ENCODE results near the gene PTPRD.

PTPRD gene

DNA sequence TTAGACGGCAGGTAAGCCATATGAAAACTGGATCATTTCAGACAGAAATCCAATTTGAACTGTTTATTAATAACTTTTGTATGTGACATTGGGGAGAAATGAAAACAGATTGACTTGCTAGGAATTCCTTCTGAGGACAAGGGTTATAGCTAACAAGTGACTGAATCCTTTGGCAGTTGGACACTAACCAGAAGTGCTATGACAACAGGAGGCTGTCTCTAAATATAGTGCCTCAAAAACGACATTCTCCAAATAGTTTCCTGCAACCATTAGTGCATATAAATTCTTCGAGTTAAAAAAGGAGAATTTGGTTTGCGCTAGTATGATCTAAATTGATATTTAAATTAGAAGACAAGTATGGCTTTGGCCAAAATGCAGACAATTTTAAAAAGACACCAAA is 338.6 kb downstream of the PTPRD start:
- ChIA-PET POLR2A (no interaction called here), CTCF (interaction anchor here (1.6 kb wide), 1 partner anchor 18 kb away, joined by 5 read pairs; no protein-coding TSS in a partner anchor)
- TF ChIP-seq, protein P1, sequence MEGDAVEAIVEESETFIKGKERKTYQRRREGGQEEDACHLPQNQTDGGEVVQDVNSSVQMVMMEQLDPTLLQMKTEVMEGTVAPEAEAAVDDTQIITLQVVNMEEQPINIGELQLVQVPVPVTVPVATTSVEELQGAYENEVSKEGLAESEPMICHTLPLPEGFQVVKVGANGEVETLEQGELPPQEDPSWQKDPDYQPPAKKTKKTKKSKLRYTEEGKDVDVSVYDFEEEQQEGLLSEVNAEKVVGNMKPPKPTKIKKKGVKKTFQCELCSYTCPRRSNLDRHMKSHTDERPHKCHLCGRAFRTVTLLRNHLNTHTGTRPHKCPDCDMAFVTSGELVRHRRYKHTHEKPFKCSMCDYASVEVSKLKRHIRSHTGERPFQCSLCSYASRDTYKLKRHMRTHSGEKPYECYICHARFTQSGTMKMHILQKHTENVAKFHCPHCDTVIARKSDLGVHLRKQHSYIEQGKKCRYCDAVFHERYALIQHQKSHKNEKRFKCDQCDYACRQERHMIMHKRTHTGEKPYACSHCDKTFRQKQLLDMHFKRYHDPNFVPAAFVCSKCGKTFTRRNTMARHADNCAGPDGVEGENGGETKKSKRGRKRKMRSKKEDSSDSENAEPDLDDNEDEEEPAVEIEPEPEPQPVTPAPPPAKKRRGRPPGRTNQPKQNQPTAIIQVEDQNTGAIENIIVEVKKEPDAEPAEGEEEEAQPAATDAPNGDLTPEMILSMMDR (IDR thresholded peaks at IDR 0.05; ENCODE audit: control extremely low read depth, extremely low read depth, low read depth, missing control alignments): no peak
- DNase-seq (ENCODE audit: extremely low spot score): no peak

DNA sequence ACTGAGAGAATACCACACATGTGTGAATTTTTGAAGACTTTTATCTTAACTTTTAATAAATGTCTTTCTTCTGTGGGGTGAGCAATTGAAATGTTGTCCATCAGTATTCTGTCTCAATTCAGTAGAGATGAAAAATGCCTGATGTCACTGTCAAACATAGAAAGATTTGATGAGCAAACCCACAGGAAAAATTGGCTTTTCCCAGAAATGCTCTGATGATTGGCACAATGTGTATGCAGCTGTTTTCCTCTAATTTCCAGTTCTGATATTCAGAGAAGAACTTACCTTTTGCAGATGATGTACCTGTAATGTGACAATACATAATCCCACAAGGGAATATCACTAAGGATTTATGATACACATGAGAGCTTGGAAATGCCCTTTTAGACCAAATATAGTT is 340.0 kb downstream of the PTPRD start:
- TF ChIP-seq, protein P1 (IDR thresholded peaks at IDR 0.05; ENCODE audit: control extremely low read depth, extremely low read depth, low read depth, missing control alignments): no peak
- CTCF ChIA-PET: interaction anchor here (1.6 kb wide), 1 partner anchor 17 kb away, joined by 5 read pairs; no protein-coding TSS in a partner anchor
- DNase-seq (ENCODE audit: extremely low spot score): no peak
- POLR2A ChIA-PET: no interaction called here

DNA sequence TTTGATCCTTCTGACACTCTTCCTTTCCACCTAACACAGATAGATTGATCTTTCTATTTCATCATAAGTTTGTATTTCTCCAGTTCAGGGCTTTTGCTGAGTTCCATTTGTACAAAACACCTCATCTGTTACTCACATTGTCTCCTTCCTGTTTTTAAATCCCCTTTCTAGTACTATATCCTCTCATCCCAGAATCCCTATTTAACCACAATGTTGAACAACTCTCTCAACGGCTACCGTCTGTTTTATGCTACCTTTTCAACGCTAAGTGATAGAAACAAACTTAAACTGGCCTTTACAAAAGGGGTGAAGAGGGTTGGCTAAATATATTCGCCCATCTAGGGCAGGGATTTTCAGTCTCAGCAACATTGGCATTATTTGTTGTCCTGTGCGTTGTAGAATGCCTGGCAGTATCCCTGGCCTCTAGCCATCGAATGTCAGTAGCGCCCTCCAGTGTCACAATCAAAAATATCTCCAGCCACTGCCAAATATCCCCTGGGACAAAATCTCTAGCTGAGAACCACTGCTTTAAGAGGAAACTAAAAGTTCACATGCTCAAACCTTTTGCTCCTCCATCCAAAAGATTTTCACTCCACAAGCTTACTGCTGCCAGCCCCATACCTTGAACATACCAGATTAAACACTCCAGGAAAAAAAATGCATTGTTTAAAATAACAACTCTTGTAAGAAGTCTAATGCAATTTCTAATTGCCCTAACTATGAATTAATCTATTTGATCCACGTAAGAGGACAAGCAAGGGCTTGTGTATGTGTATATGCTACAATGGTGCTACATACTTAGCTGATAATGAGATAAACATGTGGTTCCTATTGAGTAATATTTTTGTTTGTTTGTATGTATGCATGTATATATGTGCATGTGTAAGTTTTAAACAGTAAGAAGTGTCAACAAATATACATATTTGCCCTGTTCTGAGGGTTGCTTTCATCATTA is 344.0 kb downstream of the PTPRD start:
- TF ChIP-seq, protein P1 (IDR thresholded peaks at IDR 0.05; ENCODE audit: control extremely low read depth, extremely low read depth, low read depth, missing control alignments): peak; percentile 30
- CTCF ChIA-PET: interaction anchor here (0.7 to 1.6 kb wide), 7 partner anchors 10 to 205 kb away, joined by 3 to 6 read pairs (median 4); no protein-coding TSS in a partner anchor
- DNase-seq (ENCODE audit: extremely low spot score): peak; percentile 19
- POLR2A ChIA-PET: no interaction called here

DNA sequence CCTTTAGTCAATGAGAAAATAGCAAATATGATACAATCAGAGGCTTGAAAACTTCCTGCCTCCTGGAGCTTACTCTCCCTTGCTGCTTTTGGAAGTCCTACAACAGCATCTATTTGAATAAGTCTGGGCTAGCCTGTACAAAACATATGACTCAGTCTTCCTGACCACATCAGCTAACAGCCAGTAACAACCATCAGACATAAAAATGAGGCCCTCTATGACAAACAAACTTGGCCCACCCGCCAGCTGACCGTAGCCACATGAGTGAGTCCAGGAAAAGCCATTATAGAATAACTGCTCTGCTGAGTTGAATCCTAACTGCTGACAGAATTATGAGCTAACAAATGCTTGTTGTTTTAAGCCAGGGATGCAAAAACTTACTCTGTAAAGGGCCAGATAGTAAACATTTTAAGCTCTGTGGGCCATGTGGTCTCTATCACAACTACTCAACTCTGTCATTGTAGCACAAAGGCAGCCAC is 347.6 kb downstream of the PTPRD start:
- TF ChIP-seq, protein P1 (IDR thresholded peaks at IDR 0.05; ENCODE audit: control extremely low read depth, extremely low read depth, low read depth, missing control alignments): no peak
- no peak for DNase-seq (ENCODE audit: extremely low spot score)
- CTCF ChIA-PET: no interaction called here
- POLR2A ChIA-PET: no interaction called here

DNA sequence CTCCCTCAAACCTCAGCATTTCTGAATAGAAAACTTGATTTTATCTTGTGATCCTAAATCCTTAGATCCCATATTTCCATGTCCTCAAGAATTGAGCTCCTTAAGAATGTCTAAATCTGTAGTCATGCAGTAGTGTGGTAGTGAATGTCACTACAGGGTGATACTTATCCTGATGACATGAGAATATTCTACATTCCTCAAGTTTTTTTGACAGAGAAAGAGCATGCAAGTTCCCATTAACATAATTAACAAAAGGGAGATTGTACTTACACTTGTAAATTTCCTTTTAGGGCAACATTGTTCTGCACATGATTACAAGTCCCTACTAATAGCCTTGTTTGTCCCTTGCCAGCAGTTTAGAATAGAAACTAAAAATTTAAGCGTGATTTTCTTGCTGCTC is 352.3 kb downstream of the PTPRD start:
- CTCF ChIA-PET: no interaction called here
- TF ChIP-seq, protein P1 (IDR thresholded peaks at IDR 0.05; ENCODE audit: control extremely low read depth, extremely low read depth, low read depth, missing control alignments): no peak
- no peak for DNase-seq (ENCODE audit: extremely low spot score)
- POLR2A ChIA-PET: no interaction called here

DNA sequence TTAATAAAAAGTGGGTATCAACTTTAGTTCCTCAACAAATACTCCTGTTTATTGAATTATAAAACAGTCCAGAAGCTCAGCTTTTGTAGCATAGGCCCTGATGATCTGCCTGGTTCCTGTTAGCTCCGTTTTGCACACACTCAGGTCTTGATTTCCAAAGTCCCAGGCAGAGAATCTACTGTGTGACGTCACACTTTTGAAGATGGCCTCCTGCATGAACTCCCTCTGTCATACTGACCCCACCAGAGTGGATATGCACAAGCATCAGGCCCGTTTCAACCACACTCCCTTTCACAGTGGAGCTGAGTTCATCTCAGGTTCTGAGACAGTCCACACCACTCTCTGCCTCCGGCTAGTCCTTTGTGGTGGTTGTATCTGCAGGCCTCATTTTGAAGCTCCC is 353.1 kb downstream of the PTPRD start:
- POLR2A ChIA-PET: no interaction called here
- CTCF ChIA-PET: no interaction called here
- TF ChIP-seq, protein P1 (IDR thresholded peaks at IDR 0.05; ENCODE audit: control extremely low read depth, extremely low read depth, low read depth, missing control alignments): no peak
- no peak for DNase-seq (ENCODE audit: extremely low spot score)
